KMS-11 (cell line): ENCODE measurements around the gene BRCA2.

Source experiments
- H2AFZ ChIP-seq: fragments of 200-600 bp; sonication (generic); 2 replicates; pipeline ENCODE4 v1.6.1; 2016; ENCODE audit warnings: antibody characterized with exemption, mixed run types, low read depth
- H3K27ac ChIP-seq: fragments of 200-600 bp; sonication (generic); 2 replicates; pipeline ENCODE4 v1.6.1; 2016; ENCODE audit warnings: mild to moderate bottlenecking, mixed run types
- H3K27me3 ChIP-seq: fragments of 200-600 bp; sonication (generic); 2 replicates; pipeline ENCODE4 v1.6.1; 2017; ENCODE audit warnings: mild to moderate bottlenecking, low read depth, mixed run types, moderate library complexity; ENCODE audit not compliant: insufficient read depth
- H3K36me3 ChIP-seq: fragments of 200-600 bp; sonication (generic); 2 replicates; pipeline ENCODE4 v1.6.1; 2017; ENCODE audit warnings: mild to moderate bottlenecking, mixed run types; ENCODE audit not compliant: insufficient read depth
- H3K4me1 ChIP-seq: fragments of 200-600 bp; sonication (generic); 2 replicates; pipeline ENCODE4 v1.6.1; 2016; ENCODE audit warnings: mild to moderate bottlenecking, low read depth, mixed run types; ENCODE audit not compliant: poor library complexity, severe bottlenecking
- H3K4me2 ChIP-seq: fragments of 200-600 bp; sonication (generic); 2 replicates; pipeline ENCODE4 v1.7.0; 2016; ENCODE audit warnings: mild to moderate bottlenecking, mixed run types
- H3K4me3 ChIP-seq: fragments of 200-600 bp; sonication (generic); IDR thresholded peaks from 2 replicates; pipeline ENCODE4 v1.6.1; 2017; ENCODE audit warnings: low read depth, low read length, mixed read lengths; ENCODE audit not compliant: insufficient read depth
- H3K79me2 ChIP-seq: fragments of 200-600 bp; sonication (generic); 2 replicates; pipeline ENCODE4 v1.6.1; 2016; ENCODE audit warnings: low read depth, mixed run types; ENCODE audit not compliant: insufficient read depth
- H3K9ac ChIP-seq: fragments of 200-600 bp; sonication (generic); 2 replicates; pipeline ENCODE4 v1.6.1; 2016; ENCODE audit warnings: mild to moderate bottlenecking, mixed run types
- H4K20me1 ChIP-seq: fragments of 200-600 bp; sonication (generic); 2 replicates; pipeline ENCODE4 v1.6.1; 2016; ENCODE audit warnings: mild to moderate bottlenecking, mixed run types; ENCODE audit not compliant: insufficient read depth
- CTCF ChIP-seq: fragments of 200-600 bp; sonication (generic); conservative IDR thresholded peaks from 2 replicates; pipeline ENCODE4 v1.6.1; 2017; ENCODE audit warnings: low read depth, mild to moderate bottlenecking, antibody characterized with exemption, low read length, moderate library complexity, mixed read lengths

The BRCA2 gene

GRCh38 chr13:32311188-32311897, 4.0 kb upstream of the BRCA2 start:
- Histone ChIP-seq H3K9ac (no peak overlapping the region), H4K20me1 (no peaks in the 10 kb centered on the region), H3K4me3 (no peak overlapping the region), H3K36me3 (no peaks in the 10 kb centered on the region), H3K79me2 (no peaks in the 10 kb centered on the region), H3K27ac (no peak overlapping the region), H3K27me3 (no peaks in the 10 kb centered on the region), H2AFZ (no peak overlapping the region), H3K4me2 (no peak overlapping the region), H3K4me1 (peaks cover 7% of the 10 kb centered on the region)
- TF ChIP-seq CTCF = no peak

GRCh38 chr13:32314271-32315237, 754 bp upstream of the BRCA2 start:
- Histone ChIP-seq H3K4me2 (peak overlapping the region; percentile 71), H4K20me1 (no peaks in the 10 kb centered on the region), H3K36me3 (no peaks in the 10 kb centered on the region), H3K4me1 (peaks cover 8% of the 10 kb centered on the region), H2AFZ (peak overlapping the region; percentile 92), H3K9ac (peak overlapping the region; percentile 93), H3K27me3 (no peaks in the 10 kb centered on the region), H3K79me2 (no peaks in the 10 kb centered on the region; the same call in 1 of the 2 replicates), H3K4me3 (no peak overlapping the region), H3K27ac (peak overlapping the region; percentile 95)
- no peak for TF ChIP-seq CTCF

GRCh38 chr13:32316028-32316339, 676 bp downstream of the BRCA2 start:
- H4K20me1 ChIP-seq = no peaks in the 10 kb centered on the region
- peak overlapping the region; percentile 85 for H3K4me2 ChIP-seq
- H3K4me3 ChIP-seq = no peak overlapping the region
- no peaks in the 10 kb centered on the region for H3K36me3 ChIP-seq
- H3K27me3 ChIP-seq = no peaks in the 10 kb centered on the region
- no peaks in the 10 kb centered on the region; the same call in 1 of the 2 replicates for H3K79me2 ChIP-seq
- peak overlapping the region; percentile 95 for H3K27ac ChIP-seq
- peaks cover 7% of the 10 kb centered on the region for H3K4me1 ChIP-seq
- H2AFZ ChIP-seq = peak overlapping the region; percentile 92
- TF ChIP-seq CTCF = no peak
- peak overlapping the region; percentile 93 for H3K9ac ChIP-seq

GRCh38 chr13:32316501-32316900, 1.2 kb downstream of the BRCA2 start:
- H3K79me2 ChIP-seq = no peaks in the 10 kb centered on the region; the same call in 1 of the 2 replicates
- H3K27ac ChIP-seq = peak overlapping the region; percentile 95
- H3K4me2 ChIP-seq = peak overlapping the region; percentile 85
- H4K20me1 ChIP-seq = no peaks in the 10 kb centered on the region
- H3K27me3 ChIP-seq = no peaks in the 10 kb centered on the region
- no peak for TF ChIP-seq CTCF
- peaks cover 7% of the 10 kb centered on the region for H3K4me1 ChIP-seq
- peak overlapping the region; percentile 92 for H2AFZ ChIP-seq
- H3K9ac ChIP-seq = peak overlapping the region; percentile 93
- H3K36me3 ChIP-seq = no peaks in the 10 kb centered on the region
- H3K4me3 ChIP-seq = no peak overlapping the region
